HEK293T (cell line): ENCODE results near the gene PIAS1.
"Not testable (repeated sequence)": the region's sequence is repeated elsewhere in the genome, so short reads cannot be mapped to it uniquely, and the experiment has no call there.

Experiments
- CTCF ChIA-PET: fragments of 350-600 bp; formaldehyde crosslinking; extraction: SDS; loops from one replicate; lab custom pipeline; 2021; ENCODE audit warnings: antibody characterized with exemption, inconsistent platforms; lab: Yijun Ruan, JAX
- POLR2A ChIA-PET: fragments of 350-600 bp; formaldehyde crosslinking; extraction: SDS; loops from one replicate; lab custom pipeline; 2020; ENCODE audit warnings: antibody characterized with exemption, inconsistent platforms; lab: Yijun Ruan, JAX
- DNase-seq: peaks from one replicate; pipeline ENCODE4 v3.0.0; 2012; ENCODE audit warnings: mixed read lengths; ENCODE audit errors: extremely low spot score
- ARNT ChIP-seq: fragments of 450-650 bp; IDR thresholded peaks from 2 replicates; pipeline ENCODE4 v1.6.1; 2017; ENCODE audit warnings: mild to moderate bottlenecking
- BHLHE40 ChIP-seq: fragments of 450-650 bp; IDR thresholded peaks from 2 replicates; pipeline ENCODE4 v1.6.1; 2016; ENCODE audit warnings: mild to moderate bottlenecking, moderate library complexity, borderline replicate concordance
- CTBP1 ChIP-seq: fragments of 450-650 bp; IDR thresholded peaks from 2 replicates; pipeline ENCODE4 v1.6.1; 2016; ENCODE audit warnings: borderline replicate concordance
- ELF4 ChIP-seq: fragments of 450-650 bp; IDR thresholded peaks from 2 replicates; pipeline ENCODE4 v1.6.1; 2017; ENCODE audit warnings: antibody characterized with exemption
- FOXA1 ChIP-seq: fragments of 450-650 bp; IDR thresholded peaks from 2 replicates; pipeline ENCODE4 v1.6.1; 2016; ENCODE audit warnings: mild to moderate bottlenecking
- FOXK2 ChIP-seq: fragments of 450-650 bp; IDR thresholded peaks from 2 replicates; pipeline ENCODE4 v1.6.1; 2016; ENCODE audit warnings: mild to moderate bottlenecking
- FOXM1 ChIP-seq: fragments of 450-650 bp; IDR thresholded peaks from 2 replicates; pipeline ENCODE4 v1.6.1; 2017; ENCODE audit warnings: mild to moderate bottlenecking, borderline replicate concordance
- HDGF ChIP-seq: fragments of 450-650 bp; IDR thresholded peaks from 2 replicates; pipeline ENCODE4 v1.6.1; 2017; ENCODE audit warnings: antibody characterized with exemption, borderline replicate concordance
- L3MBTL2 ChIP-seq: fragments of 450-650 bp; conservative IDR thresholded peaks from 2 replicates; pipeline ENCODE4 v1.6.1; 2016; ENCODE audit warnings: mild to moderate bottlenecking
- LEF1 ChIP-seq: fragments of 450-650 bp; IDR thresholded peaks from 2 replicates; pipeline ENCODE4 v1.6.1; 2017; ENCODE audit warnings: mild to moderate bottlenecking, borderline replicate concordance
- NFRKB ChIP-seq: fragments of 450-650 bp; IDR thresholded peaks from 2 replicates; pipeline ENCODE4 v1.6.1; 2016; ENCODE audit warnings: mild to moderate bottlenecking, moderate library complexity
- PKNOX1 ChIP-seq: fragments of 450-650 bp; IDR thresholded peaks from 2 replicates; pipeline ENCODE4 v1.6.1; 2016
- SP1 ChIP-seq: fragments of 450-650 bp; IDR thresholded peaks from 2 replicates; pipeline ENCODE4 v1.6.1; 2017
- SUZ12 ChIP-seq: fragments of 450-650 bp; IDR thresholded peaks from 2 replicates; pipeline ENCODE4 v1.6.1; 2016; ENCODE audit warnings: mild to moderate bottlenecking
- TARDBP ChIP-seq: fragments of 450-650 bp; IDR thresholded peaks from 2 replicates; pipeline ENCODE4 v1.6.1; 2016
- ZNF384 ChIP-seq: fragments of 450-650 bp; IDR thresholded peaks from 2 replicates; pipeline ENCODE4 v1.6.1; 2016

Gene PIAS1

DNA sequence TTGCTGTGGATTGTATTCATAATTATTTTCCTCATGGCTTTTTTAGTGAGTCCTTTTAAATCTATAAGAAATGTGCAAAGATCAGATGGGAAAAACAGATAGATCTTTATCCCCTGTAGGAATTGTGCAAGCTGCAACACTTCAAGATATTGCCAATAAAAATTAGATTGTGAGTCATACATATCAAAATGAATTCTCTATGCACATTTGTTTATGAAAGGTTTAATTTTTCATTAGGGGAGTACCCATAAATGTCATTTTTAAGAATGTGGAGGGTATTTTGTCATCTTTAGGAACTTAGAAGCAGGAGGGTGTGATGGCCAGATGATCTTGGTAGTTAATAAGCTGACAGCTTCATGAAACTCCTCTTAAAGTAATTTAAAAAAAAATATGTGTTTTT is 2.9 kb downstream of the PIAS1 start:
- no peak for DNase-seq
- TF ChIP-seq HDGF (no peak), BHLHE40 (no peak), TARDBP (no peak), ZNF384 (no peak), PKNOX1 (no peak), SP1 (no peak), FOXK2 (no peak), NFRKB (no peak), CTBP1 (no peak), FOXA1 (no peak), SUZ12 (no peak), ELF4 (no peak), FOXM1 (no peak), L3MBTL2 (no peak), ARNT (no peak), LEF1 (no peak)
- CTCF ChIA-PET, result no interaction called here
- POLR2A ChIA-PET, result no interaction called here

GRCh38 chr15:68057758-68058157 is 3.6 kb downstream of the PIAS1 start:
- no peak for TF ChIP-seq BHLHE40
- TF ChIP-seq PKNOX1, result no peak
- ChIA-PET POLR2A (no interaction called here), CTCF (interaction anchor here (0.7 kb wide), 1 partner anchor 820 kb away, joined by 3 read pairs; no protein-coding TSS in a partner anchor)
- no peak for DNase-seq

- CTCF ChIA-PET, DNase-seq, POLR2A ChIA-PET: not testable (repeated sequence)
These were observed 4.9 kb downstream of the PIAS1 start for GRCh38 chr15:68058970-68059369.

DNA sequence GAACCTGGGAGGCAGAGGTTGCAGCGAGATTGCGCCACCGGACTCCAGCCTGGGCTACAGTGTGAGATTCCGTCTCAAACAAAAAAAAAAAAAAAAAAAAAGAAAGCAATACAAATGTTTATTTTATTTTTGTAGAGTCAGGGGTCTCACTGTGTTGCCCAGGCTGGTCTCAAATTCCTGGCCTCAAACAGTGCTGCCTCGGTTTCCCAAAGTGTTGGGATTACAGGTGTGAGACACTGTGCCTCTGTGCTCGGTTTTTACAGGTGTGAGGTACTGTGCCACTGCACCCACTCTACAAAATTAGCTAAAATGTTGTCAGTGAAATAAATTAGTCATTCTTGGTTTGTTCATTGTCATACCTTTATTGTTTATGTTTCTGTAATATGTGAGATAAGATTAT is 5.5 kb downstream of the PIAS1 start:
- no peak for DNase-seq
- ChIA-PET CTCF (no interaction called here), POLR2A (no interaction called here)
- TF ChIP-seq FOXA1, result no peak
- TF ChIP-seq HDGF, result no peak
- no peak for TF ChIP-seq ZNF384
- no peak for TF ChIP-seq SP1
- no peak for TF ChIP-seq ARNT
- TF ChIP-seq NFRKB, result no peak
- TF ChIP-seq FOXK2, result no peak
- TF ChIP-seq FOXM1, result no peak
- TF ChIP-seq ELF4, result no peak
- TF ChIP-seq L3MBTL2, result no peak
- TF ChIP-seq BHLHE40, result no peak
- no peak for TF ChIP-seq TARDBP
- TF ChIP-seq SUZ12, result no peak
- TF ChIP-seq CTBP1, result no peak
- no peak for TF ChIP-seq PKNOX1
- no peak for TF ChIP-seq LEF1

DNA sequence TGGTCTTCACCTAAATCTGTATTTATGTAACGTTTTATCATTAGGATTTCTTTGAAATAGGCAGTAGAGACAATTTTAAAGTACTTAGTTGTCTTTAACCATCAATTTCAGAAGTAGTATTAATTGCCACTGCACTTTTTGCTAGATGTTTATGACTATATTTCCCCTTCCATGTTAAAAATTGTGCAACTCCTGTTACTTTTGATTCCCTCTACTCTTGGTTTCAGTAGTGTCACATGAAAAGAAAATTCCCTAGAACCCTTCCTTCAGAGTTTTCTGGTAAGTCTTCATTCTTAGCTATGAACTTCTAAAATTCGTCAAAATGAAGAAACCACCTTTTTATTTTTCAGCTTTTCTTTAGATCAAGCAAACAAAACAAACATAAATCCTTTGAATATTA is 7.1 kb downstream of the PIAS1 start:
- CTCF ChIA-PET, result no interaction called here
- no peak for DNase-seq
- TF ChIP-seq ELF4, result no peak
- TF ChIP-seq L3MBTL2, result no peak
- no peak for TF ChIP-seq ZNF384
- TF ChIP-seq FOXA1, result no peak
- no peak for TF ChIP-seq LEF1
- POLR2A ChIA-PET, result no interaction called here

GRCh38 chr15:68061602-68062001 is 7.5 kb downstream of the PIAS1 start:
- DNase-seq, result no peak
- no peak for TF ChIP-seq ZNF384
- CTCF ChIA-PET, result no interaction called here
- POLR2A ChIA-PET, result no interaction called here

DNA sequence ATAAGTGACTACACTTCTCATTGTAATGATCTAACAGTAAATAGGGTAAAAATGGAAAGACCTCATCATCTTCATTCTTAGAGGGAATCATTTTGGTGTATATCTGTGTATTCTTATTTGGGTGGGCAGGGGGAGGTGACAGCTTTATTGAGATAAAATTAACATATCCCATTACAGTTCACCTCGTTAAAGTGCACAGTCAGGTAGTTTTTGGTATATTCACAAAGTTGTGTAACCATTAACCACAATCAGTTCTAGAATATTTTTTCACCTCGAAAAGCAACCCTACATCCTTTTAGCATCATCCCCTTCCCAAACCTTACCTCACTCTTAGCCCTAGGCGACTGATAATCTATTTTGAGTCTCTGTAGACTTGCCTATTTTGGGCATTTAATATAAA is 8.1 kb downstream of the PIAS1 start:
- no peak for DNase-seq
- ChIA-PET POLR2A (no interaction called here), CTCF (no interaction called here)
- TF ChIP-seq L3MBTL2 (no peak), NFRKB (no peak), ZNF384 (no peak), LEF1 (no peak), HDGF (no peak), CTBP1 (no peak), SP1 (no peak), FOXA1 (no peak), ELF4 (no peak)
